Hematopoietic multipotent progenitor cell treated with erythropoietin and hydrocortisone succinate and interleukin-3 and kit ligand, for 6 days (in vitro differentiated cells): Measurements from ENCODE around the gene COL15A1.

Experiments used
- DNase-seq: peaks from one replicate; pipeline ENCODE4 v3.0.0-alpha.2; 2015

COL15A1 gene

DNA sequence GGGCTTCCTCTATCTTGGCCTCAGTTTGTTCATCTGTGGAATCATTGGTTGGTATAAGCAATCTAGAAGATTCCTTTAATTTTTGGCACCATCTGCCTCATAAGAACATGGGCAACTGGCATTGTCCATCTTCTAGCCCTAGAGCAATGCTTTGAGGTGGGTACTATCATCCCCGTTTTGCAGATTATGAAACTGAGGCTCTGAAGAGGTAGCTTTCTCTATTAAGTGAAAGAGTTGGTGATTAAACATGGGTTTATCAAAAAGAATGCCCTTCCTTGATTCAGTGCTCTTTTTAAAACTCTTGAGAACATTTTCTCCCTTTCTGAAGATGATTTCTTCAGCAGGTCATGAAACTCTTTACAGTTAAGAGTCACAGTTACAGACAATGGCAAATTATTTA lies 118.8 kb downstream of the COL15A1 start:
- DNase-seq: no peak

DNA sequence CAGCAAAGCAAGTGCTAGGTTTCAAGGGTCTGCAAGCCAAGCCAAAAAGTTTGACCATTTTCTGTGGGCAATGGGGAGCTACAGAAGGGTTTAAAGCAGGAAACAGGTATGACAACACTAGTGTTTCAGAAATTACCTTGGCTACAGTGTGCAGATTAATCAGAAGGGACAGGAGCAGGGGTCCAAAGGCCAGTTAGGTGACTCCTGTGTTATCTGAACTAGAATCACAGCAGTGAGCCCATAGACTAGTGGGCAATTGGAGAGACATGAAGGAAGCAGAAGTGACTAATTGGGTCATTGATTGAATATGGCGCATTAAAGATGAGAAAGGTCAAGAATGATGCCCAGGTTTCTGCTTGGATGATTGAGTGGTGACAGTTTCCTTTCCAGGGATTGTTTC lies 119.8 kb downstream of the COL15A1 start:
- DNase-seq: no peak

DNA sequence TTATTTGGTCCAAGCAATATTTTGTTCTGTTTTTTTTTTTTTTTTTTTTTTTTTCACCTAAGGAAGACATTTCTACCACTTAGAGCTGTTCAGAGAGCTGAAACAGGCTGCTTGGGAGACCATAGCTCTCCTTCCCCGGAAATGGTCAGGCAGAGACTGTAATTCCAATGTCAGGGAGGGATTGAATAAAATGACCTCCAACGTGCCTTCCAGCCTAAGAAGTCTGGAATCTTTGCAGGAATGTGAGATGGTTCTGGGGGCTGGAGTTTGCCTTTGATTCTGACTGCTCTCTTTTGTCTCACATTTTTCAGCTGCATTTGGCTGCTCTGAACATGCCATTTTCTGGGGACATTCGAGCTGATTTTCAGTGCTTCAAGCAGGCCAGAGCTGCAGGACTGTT lies 122.9 kb downstream of the COL15A1 start:
- no peak for DNase-seq

DNA sequence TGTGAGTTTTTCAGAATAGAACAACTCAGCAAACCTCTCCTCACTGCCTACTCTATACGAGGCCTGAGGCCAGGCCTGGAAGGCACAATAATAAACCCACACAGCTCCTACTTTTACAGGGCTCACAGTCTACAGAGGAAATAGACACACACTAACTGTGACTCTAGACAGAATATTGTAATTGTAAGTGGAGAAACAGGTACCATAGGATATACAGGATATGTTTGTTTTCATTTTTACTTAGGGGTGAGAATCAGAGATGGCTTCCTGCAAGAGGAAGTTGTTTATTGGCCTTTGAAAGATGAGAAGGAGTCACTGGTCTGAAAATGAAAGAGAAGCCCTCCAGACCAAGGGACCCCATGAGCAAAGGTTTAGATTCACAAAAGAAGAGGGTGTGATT lies 125.4 kb downstream of the COL15A1 start:
- DNase-seq: no peak

DNA sequence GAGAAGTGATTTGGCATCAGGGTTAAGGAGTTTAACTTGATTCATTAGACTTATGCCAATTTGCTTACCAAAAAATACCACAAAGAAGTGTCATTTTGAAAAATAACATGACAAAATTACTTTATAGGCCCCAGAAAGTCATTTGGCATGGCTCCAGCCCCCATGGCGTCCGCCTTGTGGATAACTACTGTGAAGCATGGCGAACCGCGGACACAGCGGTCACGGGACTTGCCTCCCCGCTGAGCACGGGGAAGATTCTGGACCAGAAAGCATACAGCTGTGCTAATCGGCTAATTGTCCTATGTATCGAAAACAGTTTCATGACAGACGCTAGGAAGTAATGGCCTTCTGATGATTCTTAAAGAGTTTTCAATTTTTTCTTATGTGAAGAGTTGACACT lies 125.8 kb downstream of the COL15A1 start:
- DNase-seq: no peak

DNA sequence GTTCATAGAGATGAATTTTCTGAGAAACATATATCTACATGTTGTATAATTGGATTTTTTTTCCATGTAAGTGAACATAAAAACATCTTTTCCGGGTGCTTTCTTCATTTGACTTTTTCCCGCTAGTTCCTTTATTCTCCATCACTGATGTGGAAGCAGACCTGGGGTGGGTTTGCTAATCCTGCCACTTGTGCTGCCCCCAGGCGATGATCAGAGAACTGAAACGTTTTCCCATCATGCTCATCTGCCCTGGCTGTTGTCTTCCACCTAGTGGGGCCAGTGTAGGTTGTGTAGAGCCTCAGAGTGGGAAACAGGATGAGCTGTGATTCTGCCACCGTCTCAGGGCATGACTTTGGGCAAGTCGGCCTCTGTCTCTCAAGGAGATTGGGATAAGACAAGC lies 127.0 kb downstream of the COL15A1 start:
- DNase-seq: no peak

DNA sequence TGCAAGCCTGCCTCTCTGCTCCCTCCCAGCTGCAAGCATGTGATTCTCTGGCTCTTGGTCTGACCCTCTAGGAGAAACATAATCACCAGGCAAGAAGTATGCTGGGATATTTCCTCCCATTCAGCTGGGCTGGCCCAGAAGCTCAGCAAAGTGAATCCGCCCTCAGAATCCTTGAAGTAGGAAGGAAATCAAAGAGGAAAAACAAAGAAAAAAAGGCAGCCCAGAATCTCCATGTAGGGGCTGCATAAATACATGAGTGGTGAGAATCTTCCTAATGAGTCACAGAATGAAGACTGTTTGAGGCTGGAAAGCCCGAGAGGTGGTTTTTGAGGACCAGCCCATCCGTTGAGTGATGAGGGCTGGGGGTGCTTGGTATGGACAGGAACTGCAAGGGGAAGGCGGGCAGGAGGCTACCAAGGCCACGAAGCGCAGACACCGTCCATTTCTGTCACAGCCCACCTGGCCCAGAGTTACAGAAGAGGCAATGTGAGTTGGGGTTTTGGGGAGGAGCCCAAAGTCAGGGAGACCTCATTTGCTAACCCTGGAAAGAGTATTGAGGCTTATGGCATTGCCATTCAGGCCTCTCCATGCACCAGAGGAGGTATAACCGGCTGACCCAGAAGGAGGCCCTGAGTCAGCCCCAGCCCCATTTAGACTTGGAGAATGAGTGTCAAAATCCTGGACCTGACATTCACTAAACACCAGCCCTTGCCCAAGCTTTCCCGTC lies 127.8 kb downstream of the COL15A1 start:
- no peak for DNase-seq

DNA sequence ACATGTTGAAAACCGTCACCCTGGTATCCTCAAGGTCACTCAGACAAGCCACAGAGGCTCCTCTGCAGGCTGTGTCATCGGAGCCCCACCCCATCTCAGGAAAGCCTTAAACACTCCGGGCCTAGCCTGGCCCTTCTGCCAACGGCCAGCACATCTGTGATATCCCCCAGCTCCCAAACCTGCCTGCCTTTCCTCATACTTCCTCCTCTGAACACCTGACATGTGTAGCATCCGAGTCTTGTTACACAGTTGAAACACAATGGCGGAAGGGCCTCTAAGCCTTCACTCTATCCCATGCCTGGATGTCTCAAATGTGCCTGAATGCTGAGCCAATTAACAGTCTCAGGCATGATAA lies 128.3 kb downstream of the COL15A1 start:
- DNase-seq: no peak

DNA sequence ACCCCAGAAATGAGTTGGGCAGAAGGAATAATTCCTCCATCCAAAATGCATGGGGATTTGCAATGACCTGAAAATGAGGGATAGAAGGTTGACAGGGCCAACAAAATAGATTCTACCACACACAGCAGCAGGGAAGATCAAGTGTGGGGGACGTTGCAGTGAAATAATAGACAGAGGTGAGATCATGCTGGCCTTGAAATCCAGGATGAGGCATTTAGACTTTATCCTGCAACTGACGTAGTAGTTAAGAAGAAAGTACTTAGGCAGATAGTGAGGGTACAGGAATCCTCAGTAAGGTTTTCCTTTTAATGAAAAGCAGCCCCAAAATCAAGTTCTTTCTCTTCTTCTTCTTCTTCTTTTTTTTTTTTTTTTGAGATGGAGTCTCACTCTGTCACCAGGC lies 129.6 kb downstream of the COL15A1 start:
- no peak for DNase-seq

DNA sequence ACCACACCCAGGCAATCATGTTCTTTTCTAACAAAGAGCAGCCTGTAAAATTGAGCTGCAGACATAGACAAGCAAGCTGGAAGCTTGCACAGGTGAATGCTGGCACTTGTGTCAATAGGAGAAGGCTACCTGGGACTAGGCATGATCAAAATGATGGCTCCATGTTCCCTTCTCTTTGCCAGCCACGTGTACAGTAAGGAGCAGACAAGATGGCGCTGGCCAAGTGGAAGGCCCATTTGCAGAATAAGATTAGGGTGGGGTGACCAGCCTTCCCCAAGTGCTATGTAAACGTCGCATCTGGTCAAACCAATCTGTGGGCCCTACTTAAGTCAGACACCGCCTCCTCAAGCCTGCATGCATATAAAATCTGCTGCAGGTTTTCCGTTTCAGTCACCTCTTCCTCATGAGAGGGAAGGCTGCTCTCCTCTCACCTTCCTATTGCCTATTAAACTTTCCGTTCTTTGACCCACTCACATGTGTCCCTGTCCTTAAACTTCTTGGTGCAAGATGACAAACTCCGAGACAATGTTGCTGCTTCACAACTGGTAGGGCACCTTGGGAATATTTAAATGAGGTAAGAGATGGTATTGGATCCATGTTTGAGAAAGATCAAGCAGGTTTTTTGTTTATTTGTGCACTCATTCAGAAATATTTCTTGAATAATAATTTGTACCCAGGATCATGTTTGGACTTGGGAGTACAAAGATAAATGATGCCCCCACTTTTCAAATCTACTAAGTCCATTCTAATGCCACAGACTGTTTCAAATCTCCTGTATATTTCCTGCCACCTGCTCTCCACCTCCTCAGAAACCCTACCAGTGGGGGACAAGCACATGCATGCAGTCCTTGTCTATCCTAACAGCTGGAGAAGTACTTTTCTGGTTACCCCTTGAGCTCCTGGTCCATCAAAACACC lies 130.5 kb downstream of the COL15A1 start:
- DNase-seq: no peak

DNA sequence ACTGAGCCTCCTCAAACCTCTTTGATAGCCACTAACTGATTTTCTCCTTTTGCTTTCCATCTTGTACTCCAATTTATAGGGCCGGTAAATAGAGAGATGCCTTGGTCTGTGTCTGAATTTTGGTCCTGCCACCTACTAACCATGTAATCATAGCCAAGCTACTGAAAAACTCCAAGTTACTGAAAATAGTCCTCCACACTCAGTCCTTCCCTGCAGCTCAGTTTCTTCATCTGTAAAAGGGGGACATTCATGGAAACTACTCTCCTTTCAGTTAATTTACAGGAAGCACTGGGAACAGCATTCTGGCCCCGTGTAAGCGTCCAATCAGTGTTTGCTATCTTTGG lies 131.2 kb downstream of the COL15A1 start:
- DNase-seq: no peak

DNA sequence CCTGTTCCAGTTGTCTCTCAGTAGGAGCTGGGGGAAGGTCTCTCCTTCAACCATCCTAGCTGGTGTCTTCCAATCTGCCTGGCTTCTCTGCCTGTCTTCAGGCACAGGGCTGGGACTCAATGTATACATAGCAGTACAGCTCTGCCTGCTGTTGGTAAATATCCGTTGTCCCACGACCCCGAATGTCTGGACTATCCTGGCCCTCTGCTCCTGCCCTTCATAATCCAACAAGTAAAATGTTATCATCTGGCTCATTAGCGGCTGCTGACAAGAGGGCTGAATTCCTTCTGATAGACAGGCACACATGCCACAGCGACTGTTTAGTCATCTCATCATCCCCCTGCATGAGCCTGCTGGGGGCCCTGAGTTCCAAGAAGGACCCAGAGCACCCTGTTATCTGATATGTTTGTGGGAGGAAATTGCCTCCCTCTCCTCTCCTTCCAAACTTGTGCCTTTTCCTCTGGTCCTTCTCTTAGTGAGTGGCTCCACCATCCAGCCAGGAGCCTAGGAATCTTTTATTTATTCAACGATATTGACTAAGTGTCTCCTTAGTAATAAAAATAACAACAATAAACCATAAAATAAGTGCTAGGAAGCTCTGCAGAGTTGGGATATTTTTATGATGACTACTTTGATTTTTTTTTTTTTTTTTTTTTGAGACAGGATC lies 131.7 kb downstream of the COL15A1 start:
- peak; percentile 89 for DNase-seq

DNA sequence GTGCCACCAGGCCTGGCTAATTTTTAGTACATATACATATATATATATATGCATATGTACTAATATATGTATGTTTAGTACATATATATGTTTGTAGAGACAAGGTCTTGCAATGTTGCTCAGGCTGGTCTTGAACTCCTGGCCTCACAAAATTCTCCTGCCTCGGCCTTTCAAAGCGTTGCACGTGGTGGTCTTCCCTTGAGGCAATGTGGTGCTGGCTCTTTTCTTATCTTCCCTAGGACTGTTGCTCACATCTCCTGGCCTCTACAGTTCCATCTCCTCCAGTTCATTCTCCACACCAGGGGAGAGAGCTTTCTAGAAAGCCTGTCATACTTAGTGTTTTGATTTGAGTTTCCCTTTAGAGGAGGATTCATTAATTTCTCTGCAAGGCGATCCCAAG lies 132.3 kb downstream of the COL15A1 start:
- DNase-seq: no peak

DNA sequence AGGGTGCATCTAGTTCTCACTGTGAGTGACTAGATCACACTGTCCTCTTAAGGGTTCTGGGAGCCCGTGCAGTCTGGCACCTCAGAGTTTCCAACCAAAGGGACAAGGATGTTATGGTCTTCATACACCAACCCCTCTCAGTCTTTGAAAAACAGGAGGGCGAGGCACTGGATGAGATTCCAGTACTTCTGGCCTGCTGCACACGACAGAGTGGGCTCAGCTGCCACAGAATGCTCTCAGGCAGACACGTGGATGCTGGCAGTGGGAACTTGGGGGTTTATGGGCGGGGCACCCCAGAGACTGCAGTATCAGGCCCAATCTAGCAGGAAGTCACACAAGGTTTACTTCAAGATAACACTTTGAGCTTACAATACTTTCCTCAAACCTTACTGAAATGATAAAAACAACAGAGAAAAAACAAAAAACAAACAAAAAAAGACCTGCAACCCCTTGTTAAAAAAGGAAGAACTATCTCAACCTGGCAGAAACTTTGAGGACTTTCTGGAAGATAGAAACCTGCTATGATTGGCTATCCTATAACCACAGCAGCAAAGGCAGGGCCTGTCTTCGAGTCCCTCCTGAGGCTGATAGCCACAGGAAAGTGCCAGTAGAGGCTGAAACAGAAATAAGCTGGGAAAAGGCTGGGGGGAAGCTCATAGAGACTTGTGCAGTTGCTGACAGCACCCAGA lies 132.9 kb downstream of the COL15A1 start:
- DNase-seq: peak; percentile 91

DNA sequence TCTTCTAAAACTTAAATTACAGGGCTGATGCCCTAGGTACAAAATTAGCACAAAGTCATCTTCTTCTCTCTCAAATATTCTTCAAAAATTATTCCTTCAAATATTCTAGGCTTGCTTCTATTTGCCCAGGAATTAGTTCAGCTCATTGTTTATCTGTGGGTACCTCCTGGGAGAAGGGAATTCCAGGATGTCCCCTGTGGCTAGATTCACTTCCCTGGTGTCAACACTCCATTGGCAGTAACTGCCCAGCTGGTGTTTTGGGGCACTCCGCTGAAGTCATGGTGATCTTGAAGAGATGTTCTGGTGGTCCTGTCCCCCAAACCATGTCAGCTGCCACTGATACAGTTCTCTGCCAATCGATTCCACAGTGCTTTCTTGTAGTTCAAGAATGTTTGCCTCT lies 135.0 kb downstream of the COL15A1 start:
- DNase-seq: no peak

DNA sequence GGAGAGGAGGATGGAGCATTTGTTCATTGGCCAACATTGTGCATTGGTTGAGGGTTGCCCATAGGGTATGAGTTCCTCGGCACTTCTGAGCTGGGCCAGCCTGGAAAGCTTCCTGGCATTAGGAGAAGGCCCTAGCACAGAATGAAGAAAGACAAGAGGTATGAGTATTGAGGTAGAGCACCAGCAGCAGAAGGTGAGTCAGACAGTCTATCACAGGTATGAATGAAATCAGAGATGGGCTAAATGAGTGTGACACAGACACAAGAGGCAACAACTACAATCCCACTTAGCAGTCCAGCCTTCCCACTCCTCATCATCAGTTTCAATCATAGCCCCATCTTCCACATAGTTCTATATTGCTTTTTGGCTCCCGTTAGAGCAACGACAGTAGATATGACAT lies 135.8 kb downstream of the COL15A1 start:
- DNase-seq: no peak

DNA sequence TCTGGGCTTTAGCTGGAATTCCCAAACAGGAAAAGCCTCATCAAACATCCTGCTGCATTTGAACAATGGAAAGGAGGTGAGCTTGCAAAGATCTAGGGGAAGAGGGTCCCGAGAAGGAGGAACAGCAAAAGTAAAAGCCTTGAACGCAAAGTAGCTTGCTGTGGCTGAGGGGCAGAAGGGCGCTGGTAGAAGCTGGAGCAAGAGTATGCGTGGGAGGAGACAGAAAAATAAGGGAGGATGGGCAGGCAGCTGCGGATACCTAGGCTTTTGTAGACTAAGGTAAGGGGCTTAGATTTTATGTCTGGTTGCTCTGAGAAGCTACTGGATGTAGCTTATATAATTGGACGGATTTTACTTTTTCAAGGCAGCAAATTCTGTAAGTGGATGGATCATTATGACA lies 139.3 kb downstream of the COL15A1 start:
- no peak for DNase-seq

DNA sequence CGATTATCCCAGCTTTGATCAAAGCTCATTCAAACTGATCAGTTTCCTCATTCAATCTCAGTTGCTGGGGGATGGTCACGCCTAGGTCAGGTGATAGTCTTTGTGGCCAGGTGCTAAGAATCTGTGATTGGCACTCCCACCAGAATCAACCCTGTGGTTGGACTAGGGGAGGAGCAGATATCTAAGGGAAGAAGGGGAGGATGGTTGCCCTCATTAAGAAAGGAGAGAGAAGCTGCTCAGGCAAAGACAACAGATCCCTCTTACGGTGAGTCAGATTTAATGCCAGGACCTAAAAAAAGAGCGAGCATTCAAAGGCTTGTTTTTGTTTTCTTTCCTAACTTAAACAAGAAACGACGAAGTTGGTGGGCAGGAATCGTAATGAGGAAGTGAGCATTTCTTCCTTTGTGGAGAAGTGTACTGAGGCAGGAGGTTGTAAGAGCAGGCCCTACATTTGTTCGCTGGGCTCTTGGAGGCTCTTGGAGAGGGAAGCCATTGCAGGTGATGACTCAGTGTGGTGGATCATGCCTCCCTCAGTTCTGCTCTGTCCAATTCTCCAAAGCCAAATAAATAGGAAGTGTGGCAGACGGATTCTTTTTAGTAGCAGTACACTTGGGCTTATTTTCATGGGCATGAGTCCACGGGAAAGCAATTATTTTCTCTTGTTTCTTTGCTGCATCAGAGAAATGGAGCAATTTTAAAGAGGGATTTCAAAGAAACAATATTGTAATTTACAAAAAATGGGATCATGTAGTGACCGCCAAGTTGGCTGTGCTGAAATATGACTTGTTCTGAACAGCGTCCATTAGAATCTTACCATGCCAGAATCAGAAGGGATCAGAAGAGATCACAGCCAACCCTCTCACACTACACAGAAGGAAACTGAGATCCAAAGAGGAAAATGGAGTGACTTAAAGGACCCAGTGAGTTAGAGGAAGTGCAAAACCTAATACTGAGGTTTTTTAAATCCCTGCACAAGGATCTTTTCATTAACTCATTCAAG lies 142.5 kb downstream of the COL15A1 start:
- no peak for DNase-seq

DNA sequence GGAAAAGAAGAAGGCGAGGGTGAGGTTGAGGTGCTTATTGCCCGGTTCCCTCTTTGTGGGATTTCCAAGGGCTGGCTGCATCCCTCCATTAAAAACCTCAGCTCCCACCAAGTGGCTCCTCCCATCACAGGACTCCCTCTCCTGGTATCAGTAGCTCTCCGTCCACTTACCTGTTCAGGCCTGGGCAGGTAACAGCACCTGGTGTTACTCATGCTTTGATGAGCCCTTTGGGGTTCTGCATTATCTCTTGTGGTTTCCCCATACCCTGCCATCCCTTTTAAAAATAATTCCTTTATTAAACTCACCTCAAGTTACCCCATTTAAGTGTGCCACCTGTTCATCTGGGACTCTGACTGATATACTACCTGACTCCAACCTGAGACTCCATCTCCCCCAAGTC lies 143.8 kb downstream of the COL15A1 start:
- no peak for DNase-seq

DNA sequence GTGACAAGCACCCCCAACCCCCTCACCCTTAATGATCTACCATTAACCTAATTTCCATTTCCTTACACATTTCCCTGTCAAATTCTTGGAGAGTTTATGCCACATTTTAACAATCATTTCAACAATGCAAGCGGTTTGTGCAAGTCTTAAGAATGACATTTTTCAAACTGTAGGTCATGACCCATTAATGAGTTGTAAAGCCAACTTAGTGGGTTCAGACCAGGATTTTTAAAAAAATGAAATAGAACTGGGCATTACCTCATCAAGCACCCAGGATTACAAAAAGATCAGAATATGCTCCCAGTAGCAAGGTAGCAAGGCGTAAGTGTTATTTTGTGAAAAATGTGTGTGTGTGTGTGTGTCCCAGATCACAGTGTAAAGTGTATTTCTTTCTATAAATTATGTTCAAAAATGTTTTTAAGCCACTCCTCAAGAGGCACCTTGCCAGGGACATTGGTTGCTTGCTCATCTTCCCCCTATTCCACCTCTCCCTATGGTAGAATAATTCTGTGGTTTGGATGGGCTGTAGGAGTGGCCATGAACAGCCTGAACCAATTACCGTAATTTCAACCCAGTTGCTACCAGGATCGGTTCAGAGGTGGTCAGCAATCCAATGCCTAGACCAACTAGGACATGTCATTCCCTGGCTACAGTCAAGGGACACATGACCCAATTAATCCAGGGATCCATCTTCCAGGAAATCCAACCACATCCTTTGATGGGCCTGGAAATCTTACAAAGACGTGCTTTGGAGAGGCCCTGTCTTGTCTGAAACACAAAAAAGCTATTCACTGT lies 146.8 kb downstream of the COL15A1 start:
- DNase-seq: no peak
